PFSK-1 (cell line): ENCODE data around the gene NHLRC4.

ENCODE experiments used
- FOXP2 ChIP-seq: optimal IDR thresholded peaks from 2 replicates; pipeline ENCODE3; 2011; ENCODE audit warnings: borderline replicate concordance, control low read depth, inconsistent platforms; ENCODE audit not compliant: insufficient read depth; ENCODE audit errors: extremely low read length, extremely low read depth
- POLR2AphosphoS5 ChIP-seq: IDR thresholded peaks from 2 replicates; pipeline ENCODE4 v1.6.1; 2012; ENCODE audit warnings: low read depth, mild to moderate bottlenecking, control low read depth, low read length, moderate library complexity
- SIN3A ChIP-seq: IDR thresholded peaks from 2 replicates; pipeline ENCODE4 v1.6.1; 2012; ENCODE audit warnings: mild to moderate bottlenecking, low read length, moderate library complexity, borderline replicate concordance; ENCODE audit not compliant: insufficient read depth
- TAF1 ChIP-seq: IDR thresholded peaks from 2 replicates; pipeline ENCODE4 v1.6.1; 2012; ENCODE audit warnings: low read length, control low read depth, borderline replicate concordance; ENCODE audit not compliant: insufficient read depth
- TF ChIP-seq, protein P1 (sequence below), 2 experiments: IDR thresholded peaks; 2 replicates each; pipeline versions ENCODE4 v1.6.1 to v1.8.0; 2011 to 2012; ENCODE audit warnings: low read depth in 2 of 2, low read length in 2 of 2, control low read depth in 1 of 2, inconsistent platforms in 1 of 2, mild to moderate bottlenecking in 1 of 2, moderate library complexity in 1 of 2; ENCODE audit not compliant: insufficient read depth in 1 of 2

NHLRC4 gene

GRCh38 chr16:590188-590814, 23.5 kb downstream of the NHLRC4 start:
- TF ChIP-seq POLR2AphosphoS5 (no peak), TAF1 (no peak), SIN3A (no peak), FOXP2 (no peak)
- TF ChIP-seq, protein P1, sequence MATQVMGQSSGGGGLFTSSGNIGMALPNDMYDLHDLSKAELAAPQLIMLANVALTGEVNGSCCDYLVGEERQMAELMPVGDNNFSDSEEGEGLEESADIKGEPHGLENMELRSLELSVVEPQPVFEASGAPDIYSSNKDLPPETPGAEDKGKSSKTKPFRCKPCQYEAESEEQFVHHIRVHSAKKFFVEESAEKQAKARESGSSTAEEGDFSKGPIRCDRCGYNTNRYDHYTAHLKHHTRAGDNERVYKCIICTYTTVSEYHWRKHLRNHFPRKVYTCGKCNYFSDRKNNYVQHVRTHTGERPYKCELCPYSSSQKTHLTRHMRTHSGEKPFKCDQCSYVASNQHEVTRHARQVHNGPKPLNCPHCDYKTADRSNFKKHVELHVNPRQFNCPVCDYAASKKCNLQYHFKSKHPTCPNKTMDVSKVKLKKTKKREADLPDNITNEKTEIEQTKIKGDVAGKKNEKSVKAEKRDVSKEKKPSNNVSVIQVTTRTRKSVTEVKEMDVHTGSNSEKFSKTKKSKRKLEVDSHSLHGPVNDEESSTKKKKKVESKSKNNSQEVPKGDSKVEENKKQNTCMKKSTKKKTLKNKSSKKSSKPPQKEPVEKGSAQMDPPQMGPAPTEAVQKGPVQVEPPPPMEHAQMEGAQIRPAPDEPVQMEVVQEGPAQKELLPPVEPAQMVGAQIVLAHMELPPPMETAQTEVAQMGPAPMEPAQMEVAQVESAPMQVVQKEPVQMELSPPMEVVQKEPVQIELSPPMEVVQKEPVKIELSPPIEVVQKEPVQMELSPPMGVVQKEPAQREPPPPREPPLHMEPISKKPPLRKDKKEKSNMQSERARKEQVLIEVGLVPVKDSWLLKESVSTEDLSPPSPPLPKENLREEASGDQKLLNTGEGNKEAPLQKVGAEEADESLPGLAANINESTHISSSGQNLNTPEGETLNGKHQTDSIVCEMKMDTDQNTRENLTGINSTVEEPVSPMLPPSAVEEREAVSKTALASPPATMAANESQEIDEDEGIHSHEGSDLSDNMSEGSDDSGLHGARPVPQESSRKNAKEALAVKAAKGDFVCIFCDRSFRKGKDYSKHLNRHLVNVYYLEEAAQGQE (IDR thresholded peaks at IDR 0.05; ENCODE audit: insufficient read depth in 1 of 2, low read depth in 2 of 2, low read length in 2 of 2), result no peak

- TF ChIP-seq POLR2AphosphoS5 (no peak), TAF1 (no peak), SIN3A (no peak), FOXP2 (no peak)
- TF ChIP-seq, protein P1 (IDR thresholded peaks at IDR 0.05; ENCODE audit: insufficient read depth in 1 of 2, low read depth in 2 of 2, low read length in 2 of 2), result no peak
Observed at GRCh38 chr16:590815-591200, 24.0 kb downstream of the NHLRC4 start.

DNA sequence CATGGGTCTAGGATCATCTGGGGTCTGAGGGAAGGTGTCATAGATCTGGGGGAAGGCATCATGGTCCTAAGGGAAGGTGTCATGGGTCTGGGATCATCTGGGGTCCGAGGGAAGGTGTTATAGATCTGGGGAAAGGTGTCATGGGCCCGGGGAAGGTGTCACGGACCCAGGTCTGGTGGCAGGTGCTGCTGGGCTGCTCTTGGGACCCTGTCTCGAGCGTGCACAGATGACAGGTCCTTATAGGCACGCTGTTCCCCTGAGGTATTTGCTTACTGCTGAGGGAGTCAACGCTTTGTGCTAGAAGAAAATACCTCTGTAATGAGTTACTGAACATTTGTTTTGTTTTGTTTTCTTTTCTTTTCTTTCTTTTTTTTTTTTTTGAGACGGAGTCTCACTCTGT, 24.4 kb downstream of the NHLRC4 start:
- TF ChIP-seq SIN3A (no peak), TAF1 (no peak), FOXP2 (no peak), POLR2AphosphoS5 (no peak)
- TF ChIP-seq, protein P1 (IDR thresholded peaks at IDR 0.05; ENCODE audit: insufficient read depth in 1 of 2, low read depth in 2 of 2, low read length in 2 of 2), result no peak

DNA sequence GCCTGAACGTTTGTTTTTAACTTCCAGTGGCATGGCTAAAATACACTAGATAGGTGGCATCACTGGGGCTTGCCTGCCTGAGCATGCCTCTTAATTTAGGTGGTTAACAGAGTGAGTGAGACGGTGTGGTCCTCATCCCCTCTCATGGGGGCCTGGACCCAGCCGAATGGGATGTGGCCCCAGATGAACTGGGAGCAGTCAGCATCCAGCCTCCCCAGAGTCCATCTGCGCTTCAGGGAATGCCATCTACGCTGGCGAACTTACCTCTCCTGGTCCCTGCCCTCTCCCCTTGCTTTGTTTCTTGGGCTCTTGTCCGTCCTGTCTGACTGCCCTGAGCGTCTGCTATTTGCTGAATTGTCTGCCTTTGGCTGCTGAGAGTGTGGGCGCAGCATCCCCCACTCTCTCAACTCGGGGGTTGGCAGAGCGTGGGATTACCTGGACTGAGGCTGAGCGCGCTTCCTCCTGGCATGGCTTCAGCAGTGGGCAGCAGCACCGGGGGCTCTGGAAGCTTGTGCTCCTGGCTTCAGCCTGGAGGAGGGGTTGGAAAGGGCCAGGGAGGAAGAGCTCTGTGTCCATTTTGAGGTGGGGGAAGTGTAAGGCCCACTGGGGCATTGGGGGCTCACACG, 25.2 kb downstream of the NHLRC4 start:
- TF ChIP-seq, protein P1 (IDR thresholded peaks at IDR 0.05; ENCODE audit: insufficient read depth in 1 of 2, low read depth in 2 of 2, low read length in 2 of 2), result no peak
- TF ChIP-seq FOXP2 (no peak), TAF1 (no peak), SIN3A (no peak), POLR2AphosphoS5 (no peak)
